Adrenal gland (tissue), 12 donors: ENCODE measurements around the gene SSTR1. TPM values are rescaled to one million over a fixed set of nuclear protein-coding genes. Genes with fewer than 3 reads are reported as not detected.

Source experiments
- DNase-seq, 7 donors: peaks; one replicate each; pipeline ENCODE4 v3.0.0-alpha.2; 2019 to 2020
- H3K27ac ChIP-seq, 5 donors: fragments of 200-600 bp; sonication (generic) in 4 of 5; 1 replicate in 3 of 5; 2 replicates in 2 of 5; pipeline versions ENCODE4 v1.5.1 to v1.8.0; 2016 to 2020; ENCODE audit warnings: mild to moderate bottlenecking in 1 of 5
- H3K27me3 ChIP-seq: fragments of 200-600 bp; 2 replicates; pipeline ENCODE4 v1.8.0; 2021
- H3K36me3 ChIP-seq, 2 donors: fragments of 200-600 bp; replicated peaks in 1 of 2; 1 replicate in 1 of 2; 2 replicates in 1 of 2; pipeline versions ENCODE4 v1.5.1 to v1.8.0; 2018 to 2022
- H3K4me1 ChIP-seq, 2 donors: fragments of 200-600 bp; replicated peaks in 1 of 2; 1 replicate in 1 of 2; 2 replicates in 1 of 2; pipeline versions ENCODE4 v1.5.1 to v1.8.0; 2018 to 2021
- H3K4me3 ChIP-seq, 4 donors: fragments of 200-600 bp; sonication (generic) in 3 of 4; one replicate each; pipeline ENCODE4 v1.5.1; 2016 to 2018
- H3K9me3 ChIP-seq, 3 donors: fragments of 200-600 bp; sonication (generic) in 1 of 3; replicated peaks in 1 of 3; 1 replicate in 2 of 3; 2 replicates in 1 of 3; pipeline versions ENCODE4 v1.5.1 to v1.8.0; 2016 to 2021
- POLR2A ChIP-seq, 2 donors: fragments of 450-650 bp; IDR thresholded peaks; one replicate each; pipeline ENCODE4 v1.6.1; 2017; ENCODE audit warnings: antibody characterized with exemption in 2 of 2, mild to moderate bottlenecking in 2 of 2, moderate library complexity in 1 of 2
- whole genome bisulfite sequencing, 4 donors: extraction: QIAGEN DNeasy Blood & Tissue Kit in 2 of 4; methylation state at CpG; one replicate each; pipeline versions ENCODE4 v1.1.5 to v1.1.7; 2013 to 2017; 5-methylcytosine and 5-hydroxymethylcytosine counted together
- intact Hi-C, 2 donors: fragments of 100-400 bp; cut with DNase I; formaldehyde crosslinking; loops; one replicate each; pipeline versions ENCODE4 v1.14.1 to v1.15.0; 2022 to 2023
- polyA plus RNA-seq, 3 donors: library from polyadenylated mRNA; stranded (reverse); fragments of 200-250 nt in 2 of 3; fragments of 350-450 nt in 1 of 3; fragmentation: Illumina TruSeq in 1 of 3; extraction: RNeasy Lipid Tissue Mini Kit (QIAGEN cat#74804) in 1 of 3; gene quantifications; one replicate each; pipeline ENCODE4 v1.2.3, GENCODE V29; 2013 to 2014
- total RNA-seq, 9 donors: library from RNA; depleted of rRNA in 4 of 9; stranded (reverse); fragments of >200 nt in 4 of 9; fragments of 120-200 nt in 1 of 9; fragmentation: NEBNext Ultra II Directional in 1 of 9; extraction: Animal tissue kit (Norgen Biotek cat#: 25700) in 1 of 9; gene quantifications; one replicate each; pipeline versions ENCODE4 v1.1.0 to v1.2.4, GENCODE V29; 2013 to 2023
- TF ChIP-seq, protein P1 (sequence below), 6 experiments: fragments of 450-650 bp in 4 of 6; fragments of 200-600 bp in 2 of 6; sonication (generic) in 1 of 6; IDR thresholded peaks; 1 replicate in 5 of 6; 2 replicates in 1 of 6; pipeline versions ENCODE4 v1.5.1 to v1.8.0; 2016 to 2021; ENCODE audit warnings: antibody characterized with exemption in 6 of 6, mild to moderate bottlenecking in 2 of 6, moderate library complexity in 1 of 6
- donor health status: healthy with polysubstance abuse.
- donor health status: Bipolar disorder and iron deficiency.
- donor health status: DM: yes; HTN: yes; CAD: no.
- donor health status: DM: no; HTN: no; CAD: no.
- donor health status: DM: no; HTN: no; CAD: no.
- donor health status: DM: yes; HTN: yes; CAD: no.

The SSTR1 gene
- total and polyA plus RNA-seq, 12 donors = under 0.01 to 0.65 (median 0.28) TPM; not detected in 2

DNA sequence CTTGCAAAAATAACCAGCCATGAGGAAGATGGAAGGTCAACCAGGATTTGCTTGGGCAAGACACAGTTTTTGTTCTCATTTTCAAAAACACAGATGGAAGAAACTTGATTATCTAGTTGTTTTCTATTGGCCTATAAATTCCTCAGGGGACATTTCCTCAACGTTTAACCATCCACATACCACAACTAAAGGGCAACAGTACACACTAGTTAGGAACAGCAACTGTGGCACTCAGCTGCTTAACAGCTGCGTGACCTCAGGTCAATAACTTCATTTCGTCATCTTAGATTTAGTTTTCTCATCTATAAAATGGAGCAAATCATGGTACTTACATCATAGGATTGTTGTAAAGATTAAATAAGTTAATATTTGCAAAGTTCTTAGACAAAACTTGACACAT, 18.7 kb downstream of the SSTR1 start:
- Histone ChIP-seq H3K27ac (no peak overlapping the region), H3K27me3 (no peaks in the 10 kb centered on the region), H3K4me1 (no peaks in the 10 kb centered on the region), H3K4me3 (no peak overlapping the region), H3K36me3 (no peaks in the 10 kb centered on the region), H3K9me3 (no peaks in the 10 kb centered on the region)
- no peak for TF ChIP-seq POLR2A (IDR thresholded peaks at IDR 0.05)
- TF ChIP-seq, protein P1, sequence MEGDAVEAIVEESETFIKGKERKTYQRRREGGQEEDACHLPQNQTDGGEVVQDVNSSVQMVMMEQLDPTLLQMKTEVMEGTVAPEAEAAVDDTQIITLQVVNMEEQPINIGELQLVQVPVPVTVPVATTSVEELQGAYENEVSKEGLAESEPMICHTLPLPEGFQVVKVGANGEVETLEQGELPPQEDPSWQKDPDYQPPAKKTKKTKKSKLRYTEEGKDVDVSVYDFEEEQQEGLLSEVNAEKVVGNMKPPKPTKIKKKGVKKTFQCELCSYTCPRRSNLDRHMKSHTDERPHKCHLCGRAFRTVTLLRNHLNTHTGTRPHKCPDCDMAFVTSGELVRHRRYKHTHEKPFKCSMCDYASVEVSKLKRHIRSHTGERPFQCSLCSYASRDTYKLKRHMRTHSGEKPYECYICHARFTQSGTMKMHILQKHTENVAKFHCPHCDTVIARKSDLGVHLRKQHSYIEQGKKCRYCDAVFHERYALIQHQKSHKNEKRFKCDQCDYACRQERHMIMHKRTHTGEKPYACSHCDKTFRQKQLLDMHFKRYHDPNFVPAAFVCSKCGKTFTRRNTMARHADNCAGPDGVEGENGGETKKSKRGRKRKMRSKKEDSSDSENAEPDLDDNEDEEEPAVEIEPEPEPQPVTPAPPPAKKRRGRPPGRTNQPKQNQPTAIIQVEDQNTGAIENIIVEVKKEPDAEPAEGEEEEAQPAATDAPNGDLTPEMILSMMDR (IDR thresholded peaks at IDR 0.05) = no peak
- 62 to 72% (median 67%) methylated on average over 3 of the region's 3 CpGs for WGBS, 4 donors
- DNase-seq = no peak
- intact Hi-C loops = no loop called here

DNA sequence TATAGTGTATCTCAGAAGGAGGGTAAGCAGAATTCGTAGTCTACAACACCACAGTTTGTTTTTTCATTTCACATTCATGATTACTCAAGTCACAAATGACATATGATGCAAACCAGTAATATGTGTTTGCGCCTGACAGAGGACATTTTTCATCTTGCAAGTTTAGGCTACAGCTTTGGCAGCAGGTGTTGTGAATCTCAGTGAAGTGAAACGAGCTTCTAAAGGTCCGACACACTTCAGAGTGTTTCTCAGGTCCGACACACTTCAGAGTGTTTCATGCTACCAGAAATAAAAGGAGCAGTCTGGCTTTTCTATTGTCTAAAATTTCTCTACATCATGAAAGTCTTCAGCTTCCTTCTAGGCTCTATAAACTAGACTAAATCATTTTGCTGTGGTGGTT, 25.5 kb downstream of the SSTR1 start:
- TF ChIP-seq, protein P1 (IDR thresholded peaks at IDR 0.05) = no peak
- no peak for TF ChIP-seq POLR2A (IDR thresholded peaks at IDR 0.05)
- Histone ChIP-seq H3K4me1 (no peaks in the 10 kb centered on the region), H3K27me3 (no peaks in the 10 kb centered on the region), H3K36me3 (no peaks in the 10 kb centered on the region), H3K4me3 (no peak overlapping the region), H3K27ac (no peak overlapping the region), H3K9me3 (no peaks in the 10 kb centered on the region)
- WGBS, 4 donors = 58 to 72% (median 64%) methylated on average over 5 of the region's 5 CpGs
- intact Hi-C loops = no loop called here
- no peak for DNase-seq

DNA sequence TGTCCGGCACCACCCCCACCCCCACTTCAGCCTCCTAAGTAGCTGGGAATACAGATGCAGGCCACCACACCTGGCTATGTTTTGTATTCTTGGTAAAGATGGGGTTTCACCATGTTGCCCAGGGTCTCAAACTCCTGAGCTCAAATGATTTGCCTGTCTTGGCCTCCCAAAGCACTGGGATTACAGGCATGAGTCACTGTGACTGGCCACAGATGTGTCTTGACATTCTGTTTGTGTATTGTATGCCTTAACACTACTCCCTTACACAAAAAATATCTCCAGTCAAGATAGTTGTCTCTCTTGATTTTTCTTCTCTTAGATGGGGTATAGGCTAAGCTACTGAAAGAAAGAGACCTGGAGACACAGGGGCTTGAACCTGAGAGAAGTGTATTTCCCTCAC, 30.6 kb downstream of the SSTR1 start:
- TF ChIP-seq, protein P1 (IDR thresholded peaks at IDR 0.05) = no peak
- TF ChIP-seq POLR2A (IDR thresholded peaks at IDR 0.05) = no peak
- no peaks in the 10 kb centered on the region for H3K36me3 ChIP-seq
- no peak for DNase-seq
- no peaks in the 10 kb centered on the region for H3K4me1 ChIP-seq
- H3K4me3 ChIP-seq = no peak overlapping the region
- H3K27ac ChIP-seq = no peak overlapping the region
- H3K9me3 ChIP-seq = no peaks in the 10 kb centered on the region
- intact Hi-C loops = no loop called here
- WGBS, 4 donors = 86 to 100% (median 94%) methylated on average over 1 of the region's 1 CpG
- H3K27me3 ChIP-seq = no peaks in the 10 kb centered on the region

DNA sequence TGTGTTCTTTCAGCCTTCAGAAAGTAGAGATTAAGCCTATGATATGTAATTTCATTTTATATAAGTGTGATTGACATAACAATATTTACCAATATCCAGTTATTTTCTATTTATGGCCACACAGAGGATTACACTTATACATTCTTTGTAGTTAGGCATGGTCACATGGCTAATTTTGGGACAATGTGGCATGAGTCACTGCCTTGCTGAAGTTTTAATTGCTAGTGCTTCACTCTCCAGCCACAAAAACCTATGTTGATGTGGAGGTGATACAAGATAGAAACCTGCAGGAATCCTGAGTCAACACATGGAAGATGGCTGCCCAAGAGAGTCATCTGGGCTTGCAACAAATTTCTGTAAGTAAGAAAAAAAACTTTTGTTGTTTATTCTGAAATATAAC, 31.2 kb downstream of the SSTR1 start:
- Histone ChIP-seq H3K4me3 (no peak overlapping the region), H3K36me3 (no peaks in the 10 kb centered on the region), H3K27ac (no peak overlapping the region), H3K4me1 (no peaks in the 10 kb centered on the region), H3K9me3 (no peaks in the 10 kb centered on the region), H3K27me3 (no peaks in the 10 kb centered on the region)
- TF ChIP-seq, protein P1 (IDR thresholded peaks at IDR 0.05) = no peak
- TF ChIP-seq POLR2A (IDR thresholded peaks at IDR 0.05) = no peak
- no peak for DNase-seq
- intact Hi-C loops = no loop called here
